Panc1 (cell line): ENCODE measurements around the gene ELAPOR2.

ENCODE experiments used
- CTCF ChIP-seq: fragments of 450-650 bp; IDR thresholded peaks from 2 replicates; pipeline ENCODE4 v1.5.1; 2017; ENCODE audit warnings: mild to moderate bottlenecking
- POLR2AphosphoS5 ChIP-seq: IDR thresholded peaks from 2 replicates; pipeline ENCODE4 v1.6.1; 2012; ENCODE audit warnings: mild to moderate bottlenecking, low read depth, low read length, moderate library complexity

GRCh38 chr7:87091487-87092066 lies 32.1 kb upstream of the ELAPOR2 start:
- TF ChIP-seq POLR2AphosphoS5, result no peak
- no peak for TF ChIP-seq CTCF
